ENCODE results near the gene CCDC61. TPM values are rescaled to one million over a fixed set of nuclear protein-coding genes. Genes with fewer than 3 reads are reported as not detected.

The CCDC61 gene
- total RNA-seq, 4 donors from 2014 or later = 8.4 to 14.6 (median 9.5) TPM

GRCh38 chr19:46017095-46017429 is 21.8 kb downstream of the CCDC61 start:
- Histone ChIP-seq H3K9me3 (no peaks in the 10 kb centered on the region), H3K27ac (no peak overlapping the region), H3K36me3 (peaks cover 3% of the 10 kb centered on the region), H3K4me3 (peak overlapping the region; percentile 58), H3K27me3 (peaks cover 32% of the 10 kb centered on the region), H3K4me1 (peaks cover 51% of the 10 kb centered on the region)
- WGBS = 48% methylated on average over 7 of the region's 7 CpGs
- DNase-seq (ENCODE audit: low spot score in 2 of 2) = no peak
- no peak for TF ChIP-seq POLR2AphosphoS5 (IDR thresholded peaks at IDR 0.05)
- TF ChIP-seq POLR2A (IDR thresholded peaks at IDR 0.05) = no peak
- no peak for TF ChIP-seq EP300 (IDR thresholded peaks at IDR 0.05)
- TF ChIP-seq CTCF (IDR thresholded peaks at IDR 0.05) = no peak

- peaks cover 3% of the 10 kb centered on the region for H3K36me3 ChIP-seq
- TF ChIP-seq POLR2A (IDR thresholded peaks at IDR 0.05) (no peak), EP300 (IDR thresholded peaks at IDR 0.05) (no peak), CTCF (IDR thresholded peaks at IDR 0.05) (no peak), POLR2AphosphoS5 (IDR thresholded peaks at IDR 0.05) (no peak)
- no peak overlapping the region for H3K27ac ChIP-seq
- 98% methylated on average over 5 of the region's 15 CpGs for WGBS
- H3K4me3 ChIP-seq = no peak overlapping the region
- peaks cover 41% of the 10 kb centered on the region for H3K27me3 ChIP-seq
- no peak for DNase-seq (ENCODE audit: low spot score in 2 of 2)
- peaks cover 52% of the 10 kb centered on the region for H3K4me1 ChIP-seq
- no peaks in the 10 kb centered on the region for H3K9me3 ChIP-seq
Observed at GRCh38 chr19:46017874-46018675, 22.8 kb downstream of the CCDC61 start.

- peaks cover 3% of the 10 kb centered on the region for H3K36me3 ChIP-seq
- no peak for DNase-seq (ENCODE audit: low spot score in 2 of 2)
- H3K27me3 ChIP-seq = peaks cover 38% of the 10 kb centered on the region
- TF ChIP-seq POLR2AphosphoS5 (IDR thresholded peaks at IDR 0.05) (no peak), EP300 (IDR thresholded peaks at IDR 0.05) (no peak), POLR2A (IDR thresholded peaks at IDR 0.05) (no peak), CTCF (IDR thresholded peaks at IDR 0.05) (no peak)
- H3K27ac ChIP-seq = no peak overlapping the region
- H3K4me3 ChIP-seq = no peak overlapping the region
- peaks cover 52% of the 10 kb centered on the region for H3K4me1 ChIP-seq
- H3K9me3 ChIP-seq = no peaks in the 10 kb centered on the region
- 95% methylated on average over 7 of the region's 10 CpGs for WGBS
Observed at GRCh38 chr19:46018729-46019251, 23.5 kb downstream of the CCDC61 start.

GRCh38 chr19:46019270-46019669 is 24.0 kb downstream of the CCDC61 start:
- 81% methylated on average over 8 of the region's 13 CpGs for WGBS
- H3K27me3 ChIP-seq = peaks cover 36% of the 10 kb centered on the region

More at GRCh38 chr19:46019270-46019669, 24.0 kb downstream of the CCDC61 start:
- Histone ChIP-seq H3K36me3 (peaks cover 3% of the 10 kb centered on the region), H3K9me3 (no peaks in the 10 kb centered on the region), H3K4me1 (peaks cover 50% of the 10 kb centered on the region), H3K4me3 (no peak overlapping the region), H3K27ac (no peak overlapping the region)
- DNase-seq (ENCODE audit: low spot score in 2 of 2) = no peak
- TF ChIP-seq POLR2A (IDR thresholded peaks at IDR 0.05) (no peak), POLR2AphosphoS5 (IDR thresholded peaks at IDR 0.05) (no peak), CTCF (IDR thresholded peaks at IDR 0.05) (no peak), EP300 (IDR thresholded peaks at IDR 0.05) (no peak)

Measured in suprapubic skin (tissue), 4 donors.